HG03342 (cell line): ENCODE data around the gene PPP4R3A.
"Not testable (repeated sequence)": the region's sequence is repeated elsewhere in the genome, so short reads cannot be mapped to it uniquely, and the experiment has no call there.

ENCODE experiments used
- ATAC-seq: cut with Tn5 transposase; IDR thresholded peaks from one replicate; pipeline ENCODE4 v1.9.1; 2021; ENCODE audit warnings: mild to moderate bottlenecking, moderate library complexity; ENCODE audit not compliant: unreplicated experiment

Gene PPP4R3A

GRCh38 chr14:91410771-91411536 lies 99.2 kb downstream of the PPP4R3A start:
- no peak for ATAC-seq

DNA sequence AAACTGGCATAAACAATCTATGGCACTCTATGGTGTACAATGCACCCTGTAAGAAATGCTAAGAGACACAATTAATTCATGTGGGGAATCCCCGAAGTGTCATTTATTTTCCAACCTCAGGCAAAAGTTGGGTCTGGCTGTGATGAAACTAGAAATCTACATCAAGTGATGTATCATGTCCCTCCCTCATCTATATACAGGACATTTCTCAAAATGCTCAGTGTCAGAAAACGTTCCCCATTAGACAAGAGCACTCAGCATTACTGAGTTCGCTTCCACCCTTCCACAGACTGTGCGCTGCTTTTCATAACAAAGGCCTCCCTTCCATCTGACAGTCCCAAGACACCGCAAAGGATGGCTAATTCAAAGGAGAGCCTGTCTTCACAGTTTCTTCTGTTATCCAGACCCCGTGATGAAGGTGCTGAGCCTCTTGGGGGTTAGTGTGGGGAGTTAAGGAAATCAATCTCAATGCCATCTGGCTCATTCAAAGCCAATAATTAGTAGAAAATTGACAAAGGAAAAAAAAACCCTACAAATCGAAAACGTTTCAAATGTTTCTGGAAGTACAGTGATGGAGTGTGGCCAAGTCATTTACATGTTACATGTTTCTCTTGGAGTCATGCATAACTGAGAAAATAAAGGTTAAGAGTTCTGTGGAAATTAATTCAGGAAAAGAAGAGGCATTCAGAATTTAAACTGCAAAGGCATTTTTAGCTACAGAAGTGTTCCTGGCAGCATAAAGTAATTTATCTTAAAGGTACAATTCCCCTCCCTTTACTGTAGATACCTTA lies 100.0 kb downstream of the PPP4R3A start:
- no peak for ATAC-seq

GRCh38 chr14:91409240-91409639 lies 100.9 kb downstream of the PPP4R3A start:
- not testable (repeated sequence) for ATAC-seq
